ENCODE data around the gene ECHDC1. TPM values are rescaled to one million over a fixed set of nuclear protein-coding genes. Genes with fewer than 3 reads are reported as not detected.

Gene ECHDC1
- polyA plus RNA-seq, 3 donors: 27.1 to 121 (median 77.8) TPM

DNA sequence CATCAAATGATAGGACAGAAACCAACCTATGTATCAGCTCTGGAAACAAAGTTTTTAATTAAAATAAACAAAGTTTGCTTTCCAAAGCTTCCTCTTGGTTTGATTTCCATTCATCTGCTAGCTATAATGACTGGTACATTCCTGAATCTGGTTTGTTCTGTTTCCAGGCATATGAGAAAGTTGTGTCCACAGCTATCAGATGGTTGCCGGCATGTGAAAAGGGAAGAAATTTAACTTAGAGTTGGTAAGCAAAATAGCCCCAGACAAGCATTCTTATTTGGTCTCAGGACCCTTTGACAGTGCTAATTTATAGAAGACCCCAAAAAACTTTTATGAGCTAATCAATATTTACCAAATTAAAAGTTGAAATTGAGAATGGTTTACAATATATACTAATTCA, 80.5 kb downstream of the ECHDC1 start:
- no peak overlapping the region for H3K27ac ChIP-seq (ENCODE audit: low read depth, low read length)
- 71 to 88% (median 78%) methylated on average over 1 of the region's 1 CpG for WGBS, 3 donors

DNA sequence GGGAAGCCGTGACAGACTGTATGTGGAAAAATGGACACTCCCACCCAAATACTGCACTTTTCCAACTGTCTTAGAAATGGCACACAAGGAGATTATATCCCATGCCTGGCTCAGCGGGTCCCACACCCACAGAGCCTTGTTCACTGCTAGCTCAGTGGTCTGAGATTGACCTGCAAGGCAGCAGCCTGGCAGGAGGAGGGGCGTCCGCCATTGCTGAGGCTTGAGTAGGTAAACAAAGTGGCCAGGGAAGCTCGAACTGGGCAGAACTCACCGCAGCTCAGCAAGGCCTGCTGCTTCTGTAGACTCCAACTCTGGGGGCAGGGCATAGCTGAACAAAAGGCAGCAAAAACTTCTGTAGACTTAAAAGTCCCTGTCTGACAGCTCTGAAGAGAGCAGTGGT, 88.1 kb downstream of the ECHDC1 start:
- 91 to 94% (median 94%) methylated on average over 6 of the region's 6 CpGs for WGBS, 3 donors
- no peak overlapping the region for H3K27ac ChIP-seq (ENCODE audit: low read depth, low read length)

DNA sequence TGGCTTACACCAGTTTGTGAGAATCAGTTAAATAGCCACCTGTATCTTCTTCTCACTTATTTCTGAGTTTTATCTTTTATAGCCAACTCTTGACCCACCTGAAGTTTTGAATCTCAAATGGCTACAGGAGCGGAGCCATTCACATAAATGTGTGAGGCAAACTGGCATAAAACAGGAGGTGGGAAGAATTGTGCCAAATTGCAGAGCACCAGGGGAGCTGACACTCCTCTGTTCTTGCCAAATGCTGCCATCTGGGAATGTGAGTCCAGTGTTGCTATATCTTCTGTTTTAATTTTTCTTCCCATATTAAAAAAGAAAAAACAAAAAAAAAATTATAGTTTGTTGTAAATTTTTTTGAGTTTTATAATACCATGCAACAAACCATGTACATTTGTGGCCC, 93.8 kb downstream of the ECHDC1 start:
- 86 to 91% (median 91%) methylated on average over 1 of the region's 1 CpG for WGBS, 3 donors

DNA sequence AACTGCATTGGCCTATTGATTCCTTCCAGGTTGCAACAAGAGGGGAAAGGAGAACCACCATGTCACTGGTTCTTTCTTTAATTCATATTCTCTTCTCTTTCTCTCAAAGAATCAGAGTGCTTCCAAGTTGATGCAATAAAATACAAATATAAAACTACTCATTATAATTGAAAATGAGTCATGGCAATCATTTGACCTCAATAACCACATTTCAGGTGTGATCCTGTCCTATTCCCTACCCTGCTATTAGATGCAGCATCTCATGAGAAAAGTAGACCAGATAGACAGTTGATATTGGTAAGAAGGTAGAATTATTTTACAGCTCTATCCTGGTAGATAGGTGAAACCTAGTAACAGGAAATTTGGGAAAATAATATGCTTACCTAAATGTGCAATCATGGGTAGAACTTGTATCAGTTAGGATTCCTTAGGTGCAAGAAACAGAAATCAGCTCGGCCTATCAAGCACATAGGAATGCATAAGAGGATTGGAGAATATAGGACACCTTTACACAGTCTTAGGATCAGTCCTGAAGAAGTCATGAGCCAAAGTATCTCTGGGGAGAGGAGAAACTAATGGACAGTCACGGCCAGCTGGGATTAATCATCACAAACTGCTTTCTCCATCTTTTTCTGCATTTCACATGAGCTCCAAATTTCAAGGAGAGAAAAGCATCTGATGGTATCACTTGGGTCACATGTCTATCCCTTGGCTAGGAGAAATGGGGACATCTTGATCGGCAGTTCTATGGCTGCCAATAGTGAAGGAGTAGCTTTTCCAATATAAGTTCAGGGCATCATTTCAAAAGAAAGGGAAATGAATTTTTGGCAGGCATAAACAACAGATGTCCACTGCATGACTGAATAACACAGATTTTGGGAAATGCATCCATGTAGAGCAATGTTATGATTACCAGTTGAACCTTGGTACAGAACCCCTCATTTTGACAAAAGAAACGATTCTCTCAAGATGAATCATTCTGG, 96.0 kb downstream of the ECHDC1 start:
- no peak overlapping the region for H3K27ac ChIP-seq (ENCODE audit: low read depth, low read length)
- 68 to 72% (median 70%) methylated on average over 4 of the region's 4 CpGs for WGBS, 3 donors

More for the DNA sequence above, 93.8 kb downstream of the ECHDC1 start:
- no peak overlapping the region for H3K27ac ChIP-seq (ENCODE audit: low read depth, low read length)

DNA sequence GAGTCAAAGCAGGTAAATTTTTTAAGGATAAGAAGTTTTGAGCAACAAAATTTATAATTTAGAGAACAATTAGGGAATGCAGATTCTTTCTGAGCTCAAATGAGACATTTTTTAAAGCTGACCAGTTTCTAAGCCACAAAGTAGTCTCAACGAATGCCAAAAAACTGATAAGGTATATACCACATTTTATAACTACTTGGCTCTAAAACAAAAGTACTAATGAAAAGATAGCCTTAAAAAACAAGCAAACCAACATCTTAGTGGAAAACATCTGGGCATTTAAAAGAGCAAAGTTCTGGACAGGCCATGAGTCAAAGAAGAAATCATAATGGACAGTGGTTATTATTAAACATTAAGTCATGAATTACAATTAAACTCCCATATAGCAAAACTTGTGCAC, 99.9 kb downstream of the ECHDC1 start:
- WGBS, 3 donors: 67 to 77% (median 76%) methylated on average over 1 of the region's 1 CpG
- no peak overlapping the region for H3K27ac ChIP-seq (ENCODE audit: low read depth, low read length)

Other genes starting within 250 kb of the ECHDC1 start
- 10 to 100 TPM in 2 of 3 donors, 1 to 10 TPM in 1; 1.3 to 68.6 (median 27.6) TPM for gene RSPO3, start 224.9 kb downstream of the ECHDC1 start, polyA plus RNA-seq
- gene RNF146, start 76.7 kb downstream of the ECHDC1 start, polyA plus RNA-seq: 10 to 100 TPM; 12.0 to 60.3 (median 34.3) TPM
- gene KIAA0408, start 115.8 kb upstream of the ECHDC1 start, polyA plus RNA-seq: 10 to 100 TPM in 1 of 3 donors, 1 to 10 TPM in 1, under 1 TPM in 1; 0.43 to 10.8 (median 4.9) TPM
- gene C6orf58, start 233.6 kb upstream of the ECHDC1 start, polyA plus RNA-seq: under 1 TPM in 2 of 3 donors, not detected in 1; 0.05 to 0.07 TPM

Measured in adipose tissue (tissue), 3 donors.